HG03139 (cell line): ENCODE results near the gene DYNC1LI1.

Experiments used
- ATAC-seq: cut with Tn5 transposase; IDR thresholded peaks from one replicate; pipeline ENCODE4 v1.9.1; 2021; ENCODE audit not compliant: unreplicated experiment

DYNC1LI1 gene

DNA sequence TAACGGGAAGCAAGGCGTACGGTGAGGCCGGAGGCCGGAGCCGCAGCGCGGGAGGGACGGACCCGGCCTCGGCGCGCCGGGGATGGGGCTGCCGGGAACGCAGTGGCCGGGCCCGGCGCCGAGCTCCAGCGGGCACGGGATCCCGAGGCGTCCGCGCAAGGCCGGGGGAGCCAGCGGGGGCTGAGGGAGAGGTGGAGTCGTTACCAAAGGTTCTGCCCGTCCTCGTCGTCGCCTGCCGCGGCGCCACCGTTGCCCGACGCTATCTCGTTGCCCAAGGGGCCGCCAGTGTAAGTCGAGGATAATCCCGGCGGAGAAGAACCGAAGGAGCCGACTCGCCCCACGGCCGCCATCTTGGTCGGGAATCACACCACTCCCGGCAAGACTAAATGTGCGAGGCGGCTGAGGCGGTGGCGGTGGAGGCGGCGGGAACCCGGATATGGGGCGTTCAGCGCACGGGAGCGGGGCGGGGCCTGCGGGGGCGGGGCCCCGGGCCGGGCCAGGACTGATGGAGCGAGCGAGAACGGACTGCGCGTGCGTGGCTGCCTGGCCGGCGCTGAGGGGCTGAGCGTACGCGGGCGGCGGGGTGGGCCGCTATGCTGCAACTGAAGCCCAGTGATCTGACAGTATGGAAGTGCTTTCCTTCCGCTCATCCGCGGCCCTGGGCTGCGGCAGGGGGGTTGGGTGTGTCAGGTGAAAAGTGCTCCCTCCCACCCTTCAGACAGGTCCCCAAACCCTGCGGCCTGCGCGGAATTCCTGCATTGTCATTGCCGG, at the start of gene DYNC1LI1:
Gene DYNC1LI1, minus strand, starts transcription at position 438 of the 771 bp plus-strand sequence. Its CDS starts 88 bp downstream, at position 350.
- peak; percentile 85 for ATAC-seq

DNA sequence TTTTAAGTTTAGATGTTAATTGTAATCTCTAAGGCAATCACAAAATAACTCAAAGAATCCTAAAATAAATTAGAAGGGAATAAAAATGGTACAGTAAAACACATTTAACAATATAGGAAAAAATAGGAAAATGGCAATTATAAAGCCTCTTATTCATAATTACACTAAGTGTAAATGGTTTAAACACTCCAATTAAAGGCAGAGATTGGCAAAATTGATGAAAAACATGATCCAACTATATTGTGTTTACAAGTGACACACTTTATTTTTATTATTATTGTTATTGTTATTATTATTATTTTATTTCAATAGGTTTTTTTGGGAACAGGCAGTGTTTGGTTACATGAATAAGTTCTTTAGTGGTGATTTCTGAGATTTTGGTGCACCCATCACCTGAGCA, 48.7 kb upstream of the DYNC1LI1 start:
- no peak for ATAC-seq

DNA sequence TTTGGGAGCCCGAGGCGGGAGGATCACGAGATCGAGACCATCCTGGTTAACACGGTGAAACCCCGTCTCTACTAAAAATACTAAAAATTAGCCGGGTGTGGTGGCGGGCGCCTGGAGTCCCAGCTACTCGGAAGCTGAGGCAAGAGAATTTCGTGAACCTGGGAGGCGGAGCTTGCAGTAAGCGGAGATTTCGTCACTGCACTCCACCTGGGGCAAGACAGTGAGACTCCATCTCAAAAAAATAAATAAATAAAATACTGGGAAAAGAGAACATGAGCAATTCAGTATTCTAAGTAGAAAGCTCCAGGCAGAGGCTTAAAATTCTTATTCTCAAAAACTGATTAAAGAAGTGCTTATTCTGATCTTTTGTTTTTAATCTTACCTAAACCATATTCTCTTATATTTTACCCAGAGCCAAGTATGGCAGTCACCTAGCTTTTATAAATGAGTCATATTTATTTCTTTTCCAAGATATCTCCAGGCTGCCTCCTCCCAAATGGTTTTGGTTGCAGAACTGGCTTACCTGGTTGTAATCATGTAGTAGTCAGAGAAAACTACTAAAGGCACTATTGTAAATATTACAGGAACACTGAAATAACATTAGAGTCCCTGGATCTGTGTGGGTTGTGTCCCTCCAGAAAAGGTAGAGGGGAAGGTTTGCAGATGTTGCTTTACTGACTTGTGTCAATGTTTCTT, 45.8 kb upstream of the DYNC1LI1 start:
- no peak for ATAC-seq

DNA sequence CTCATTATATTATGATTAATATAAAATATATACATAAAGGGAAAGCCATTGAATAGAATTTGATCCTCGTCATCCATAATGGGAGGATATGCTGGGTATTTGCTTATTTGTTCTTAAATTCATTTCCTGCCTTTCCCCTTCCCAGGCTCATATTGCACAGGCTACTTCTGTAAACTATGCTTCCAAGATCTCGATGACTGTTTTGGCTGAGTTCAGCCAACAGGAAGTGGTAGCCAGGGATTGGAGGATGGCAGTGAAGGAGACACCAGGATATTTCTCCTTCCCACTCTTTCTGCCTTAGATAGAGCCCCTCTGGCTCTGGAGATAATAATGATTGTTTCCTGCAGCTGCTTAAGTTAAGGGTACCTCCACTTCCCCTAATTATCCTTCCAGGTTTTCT, 44.3 kb upstream of the DYNC1LI1 start:
- ATAC-seq = no peak

DNA sequence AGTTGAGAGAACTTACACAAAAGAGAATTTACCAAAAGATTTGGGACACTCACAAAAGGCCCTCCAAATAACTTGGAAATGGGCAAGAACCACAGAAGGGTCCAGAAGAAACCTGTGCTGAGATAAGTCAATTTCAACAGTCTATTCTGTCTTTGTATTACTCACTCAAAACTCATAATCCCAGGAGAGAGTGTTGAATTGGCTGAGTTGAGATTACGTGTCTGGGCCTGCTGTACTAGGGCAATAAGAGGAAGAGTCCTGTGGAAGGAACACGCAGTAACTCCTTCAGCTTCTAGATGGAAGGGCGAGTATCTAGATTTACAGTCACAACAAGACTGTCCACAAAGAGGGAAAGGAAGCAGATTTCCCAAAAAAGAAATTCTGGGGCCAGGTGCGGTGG, 42.5 kb upstream of the DYNC1LI1 start:
- no peak for ATAC-seq

- no peak for ATAC-seq
Observed at GRCh38 chr3:32612547-32612946, 41.9 kb upstream of the DYNC1LI1 start.

- no peak for ATAC-seq
Observed at GRCh38 chr3:32607522-32607921, 36.9 kb upstream of the DYNC1LI1 start.

DNA sequence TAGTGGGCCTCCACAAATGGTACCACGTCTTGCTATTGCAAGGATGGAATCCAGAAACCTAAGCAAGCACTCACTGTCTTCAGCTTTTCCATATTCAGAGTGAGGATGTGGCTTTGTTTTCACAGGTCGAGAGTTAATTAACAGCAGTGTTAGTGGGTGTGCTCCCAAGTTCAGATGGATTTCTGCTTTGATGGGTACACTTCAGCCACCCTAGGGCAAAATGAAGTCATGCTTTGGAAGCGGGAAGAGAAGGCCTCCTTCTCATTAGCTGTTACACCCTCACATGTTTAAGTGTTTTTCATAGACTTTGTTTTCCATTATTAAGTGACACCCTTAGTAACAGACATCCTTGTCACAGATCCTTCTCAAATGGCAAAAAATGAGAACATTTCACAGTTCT, 36.3 kb upstream of the DYNC1LI1 start:
- ATAC-seq = no peak

GRCh38 chr3:32606277-32606676, 35.6 kb upstream of the DYNC1LI1 start:
- ATAC-seq = no peak

GRCh38 chr3:32603064-32603463, 32.4 kb upstream of the DYNC1LI1 start:
- ATAC-seq = no peak

- ATAC-seq = no peak
Observed at GRCh38 chr3:32602206-32602605, 31.5 kb upstream of the DYNC1LI1 start.

- ATAC-seq = no peak
Observed at GRCh38 chr3:32601722-32602121, 31.1 kb upstream of the DYNC1LI1 start.

- ATAC-seq = no peak
Observed at GRCh38 chr3:32597656-32598055, 27.0 kb upstream of the DYNC1LI1 start.

DNA sequence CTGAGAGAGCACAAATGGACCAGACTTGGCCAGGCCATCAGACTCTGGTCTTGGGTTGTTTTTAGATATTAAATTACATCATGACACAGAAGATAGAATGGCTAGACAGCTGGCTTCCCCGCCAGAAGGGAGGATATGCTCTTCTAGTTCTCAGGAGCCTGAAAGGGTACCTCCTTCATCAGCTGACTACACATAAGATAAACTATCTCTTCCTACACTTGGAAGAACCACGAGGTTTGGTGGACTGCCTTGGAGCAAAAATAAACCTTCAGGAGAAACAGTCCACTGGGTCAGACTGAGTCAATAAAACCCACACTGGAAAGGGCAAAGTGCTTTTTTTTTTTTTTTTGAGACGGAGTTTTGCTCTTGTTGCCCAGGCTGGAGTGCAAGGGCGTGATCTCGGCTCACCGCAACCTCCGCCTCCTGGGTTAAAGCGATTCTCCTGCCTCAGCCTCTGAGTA, 26.3 kb upstream of the DYNC1LI1 start:
- no peak for ATAC-seq

- no peak for ATAC-seq
Observed at GRCh38 chr3:32596282-32596908, 25.7 kb upstream of the DYNC1LI1 start.

GRCh38 chr3:32595323-32595722, 24.7 kb upstream of the DYNC1LI1 start:
- no peak for ATAC-seq

DNA sequence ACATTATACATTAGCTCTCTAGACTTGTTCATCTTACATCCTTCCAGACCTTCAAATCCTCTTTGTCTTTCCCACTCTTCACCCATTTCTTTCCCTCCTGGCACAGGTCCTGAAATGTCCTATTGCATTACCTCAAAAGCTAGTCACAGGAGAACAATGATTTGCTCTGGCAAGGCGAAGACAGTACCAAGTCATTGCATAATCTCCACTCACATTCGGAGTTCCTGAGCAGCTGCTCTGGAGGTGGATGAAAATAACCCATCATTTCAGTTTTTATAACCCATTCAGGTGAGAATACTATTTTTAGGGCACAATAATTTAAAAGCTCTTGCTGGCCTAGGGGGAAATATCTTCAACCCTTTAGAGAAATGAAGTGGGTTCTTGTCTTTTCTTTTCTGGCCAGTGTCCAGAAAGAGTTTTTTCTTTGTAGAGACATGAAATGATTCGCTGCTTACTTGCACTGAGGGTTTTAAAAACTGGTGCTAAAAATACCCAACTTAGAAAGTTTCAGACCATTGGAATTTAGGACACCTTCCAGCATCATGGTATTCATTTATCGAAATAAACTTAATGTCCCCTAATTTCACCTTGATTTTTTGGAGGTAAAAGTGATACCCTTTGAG, 23.4 kb upstream of the DYNC1LI1 start:
- no peak for ATAC-seq

GRCh38 chr3:32592696-32593353, 22.2 kb upstream of the DYNC1LI1 start:
- no peak for ATAC-seq

DNA sequence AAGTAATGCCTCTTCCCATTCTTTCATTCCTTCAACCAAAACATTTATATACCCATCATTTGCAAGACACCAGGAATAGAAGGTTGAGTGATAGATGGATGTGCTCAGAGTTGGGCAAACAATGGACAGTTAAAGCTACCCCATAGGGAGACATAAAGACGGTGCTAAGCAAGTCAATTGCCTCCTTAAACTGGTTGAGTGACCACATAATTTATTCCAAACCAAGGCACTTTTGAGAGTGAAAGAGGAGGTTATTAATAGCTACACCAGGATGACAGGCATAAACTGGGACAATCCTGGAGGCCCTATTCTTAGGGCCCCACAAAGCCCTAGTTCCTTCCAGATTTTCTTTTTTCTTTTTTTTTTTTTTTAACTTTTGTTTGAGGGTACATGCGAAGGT, 21.4 kb upstream of the DYNC1LI1 start:
- no peak for ATAC-seq

DNA sequence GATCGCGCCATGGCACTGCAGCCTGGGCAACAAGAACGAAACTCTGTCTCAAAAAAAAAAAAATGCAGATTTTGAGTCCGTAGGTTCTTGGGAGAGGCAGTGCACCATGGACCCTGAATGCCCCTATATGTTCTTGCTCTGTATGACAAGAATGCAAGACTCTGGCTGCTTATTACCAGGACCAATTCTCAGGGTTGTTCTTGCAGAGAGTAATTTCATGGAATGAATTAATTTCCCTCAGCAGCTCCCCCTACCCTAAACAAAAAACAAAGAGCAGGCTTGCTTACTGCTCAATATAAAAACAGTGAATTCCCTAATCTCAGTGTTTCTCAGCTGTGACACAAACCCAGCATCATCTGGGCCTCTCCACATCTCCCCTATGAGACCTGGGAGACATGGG, 20.5 kb upstream of the DYNC1LI1 start:
- no peak for ATAC-seq

DNA sequence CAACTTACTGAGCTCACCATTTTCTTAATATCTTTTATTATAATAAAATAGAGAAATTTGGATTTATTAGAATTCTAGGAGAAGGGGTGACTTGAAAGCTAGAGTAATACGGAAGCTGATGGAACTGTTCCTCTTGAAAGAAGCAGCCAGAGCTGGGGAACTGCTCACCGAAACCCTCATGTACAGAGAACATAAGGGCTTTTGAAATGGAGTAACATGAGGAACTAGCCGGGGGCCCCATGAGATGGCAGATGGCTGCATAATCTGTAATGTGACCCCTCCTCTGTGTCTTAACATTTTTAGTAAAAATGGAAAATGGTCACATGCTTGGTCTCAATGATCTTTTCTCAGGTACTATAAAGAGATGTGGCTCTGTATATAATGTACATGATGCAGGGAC, 15.7 kb upstream of the DYNC1LI1 start:
- no peak for ATAC-seq
